ENCODE data around the gene MCM3AP. TPM values are rescaled to one million over a fixed set of nuclear protein-coding genes. Genes with fewer than 3 reads are reported as not detected.

MCM3AP gene
- total RNA-seq, 1 donor from 2014 or later: 92.2 TPM

DNA sequence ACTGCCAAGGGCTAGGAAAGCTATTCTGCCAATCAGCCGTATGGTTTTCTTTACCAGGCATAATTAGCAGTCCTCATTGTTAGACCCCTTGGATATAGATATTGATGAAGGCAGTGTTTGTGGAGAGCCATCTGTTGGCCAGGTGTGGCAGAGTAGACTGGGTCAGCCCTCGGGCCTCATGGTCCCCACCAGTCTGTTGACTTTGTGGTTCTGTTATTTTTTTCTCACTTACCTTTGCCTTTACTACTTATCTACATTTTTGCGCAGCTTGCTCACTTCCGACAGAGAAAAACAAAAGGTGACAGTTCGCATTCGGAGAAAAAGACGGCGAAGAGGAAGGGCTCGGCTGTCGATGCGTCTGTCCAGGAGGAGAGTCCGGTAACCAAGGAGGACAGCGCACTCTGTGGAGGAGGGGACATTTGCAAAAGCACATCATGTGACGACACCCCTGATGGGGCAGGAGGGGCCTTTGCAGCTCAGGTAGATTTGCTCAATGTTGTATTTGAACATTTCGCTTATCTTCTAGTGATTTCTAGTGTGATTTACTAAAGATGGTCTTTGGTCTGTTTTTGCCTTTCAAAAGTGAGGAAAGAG lies 40.8 kb upstream of the MCM3AP start:
- peaks cover 30% of the 10 kb centered on the region for H3K36me3 ChIP-seq
- intact Hi-C loops (cut with DNase I): no loop called here
- TF ChIP-seq, protein P1, sequence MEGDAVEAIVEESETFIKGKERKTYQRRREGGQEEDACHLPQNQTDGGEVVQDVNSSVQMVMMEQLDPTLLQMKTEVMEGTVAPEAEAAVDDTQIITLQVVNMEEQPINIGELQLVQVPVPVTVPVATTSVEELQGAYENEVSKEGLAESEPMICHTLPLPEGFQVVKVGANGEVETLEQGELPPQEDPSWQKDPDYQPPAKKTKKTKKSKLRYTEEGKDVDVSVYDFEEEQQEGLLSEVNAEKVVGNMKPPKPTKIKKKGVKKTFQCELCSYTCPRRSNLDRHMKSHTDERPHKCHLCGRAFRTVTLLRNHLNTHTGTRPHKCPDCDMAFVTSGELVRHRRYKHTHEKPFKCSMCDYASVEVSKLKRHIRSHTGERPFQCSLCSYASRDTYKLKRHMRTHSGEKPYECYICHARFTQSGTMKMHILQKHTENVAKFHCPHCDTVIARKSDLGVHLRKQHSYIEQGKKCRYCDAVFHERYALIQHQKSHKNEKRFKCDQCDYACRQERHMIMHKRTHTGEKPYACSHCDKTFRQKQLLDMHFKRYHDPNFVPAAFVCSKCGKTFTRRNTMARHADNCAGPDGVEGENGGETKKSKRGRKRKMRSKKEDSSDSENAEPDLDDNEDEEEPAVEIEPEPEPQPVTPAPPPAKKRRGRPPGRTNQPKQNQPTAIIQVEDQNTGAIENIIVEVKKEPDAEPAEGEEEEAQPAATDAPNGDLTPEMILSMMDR (IDR thresholded peaks at IDR 0.05): no peak

DNA sequence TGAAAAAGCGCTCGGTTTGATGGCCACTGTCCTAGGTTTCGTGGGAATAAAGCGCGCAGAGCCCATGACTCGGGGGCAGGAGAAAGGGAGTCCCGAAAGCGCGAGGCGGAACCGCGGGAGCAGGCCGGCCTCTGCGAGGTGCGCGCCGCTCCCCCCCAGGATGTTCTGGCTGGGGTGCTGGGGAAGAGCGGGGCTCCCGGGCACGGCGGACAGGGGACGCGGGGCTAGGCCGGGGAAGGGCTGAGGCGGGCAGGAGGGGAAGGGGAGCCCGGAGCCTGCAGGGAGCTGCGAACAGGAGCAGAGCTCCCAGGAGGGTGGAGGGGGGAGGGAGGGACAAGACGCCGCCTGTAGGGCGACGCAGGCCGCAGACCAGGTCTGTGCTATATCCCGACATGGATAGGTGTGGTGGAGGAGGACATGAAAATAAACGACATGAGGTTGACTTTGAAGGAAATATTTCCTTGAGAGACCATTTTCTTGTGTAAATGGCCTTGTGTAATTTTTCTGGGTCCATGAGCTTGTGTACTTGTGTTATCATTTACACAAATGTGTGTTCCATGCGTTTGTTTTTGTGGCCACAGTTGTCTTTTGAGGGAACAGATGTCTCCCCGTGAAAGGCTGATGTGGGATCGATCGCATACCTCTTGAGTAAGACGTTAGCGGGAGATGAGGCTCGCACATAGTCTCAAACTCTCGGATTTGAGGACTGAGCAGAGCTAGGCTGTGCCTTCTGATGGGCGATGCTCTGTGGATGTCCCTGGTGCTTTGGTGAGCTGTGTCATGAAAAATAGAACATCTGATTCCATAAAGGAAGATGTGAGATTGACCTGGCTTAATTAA lies 39.9 kb upstream of the MCM3AP start:
- intact Hi-C loops (cut with DNase I): no loop called here
- peaks cover 21% of the 10 kb centered on the region for H3K4me1 ChIP-seq
- H3K27me3 ChIP-seq: no peaks in the 10 kb centered on the region
- H3K36me3 ChIP-seq: peaks cover 25% of the 10 kb centered on the region
- ATAC-seq (peak; percentile 16), DNase-seq (peak; percentile 75)
- TF ChIP-seq, protein P1 (IDR thresholded peaks at IDR 0.05): no peak
- H3K27ac ChIP-seq: peak overlapping the region; percentile 72
- H3K9me3 ChIP-seq: no peaks in the 10 kb centered on the region
- peak overlapping the region; percentile 99 for H3K4me3 ChIP-seq

More for the DNA sequence above, 40.8 kb upstream of the MCM3AP start:
- H3K4me3 ChIP-seq: no peak overlapping the region
- ATAC-seq (no peak), DNase-seq (no peak)
- no peaks in the 10 kb centered on the region for H3K9me3 ChIP-seq
- H3K4me1 ChIP-seq: peaks cover 21% of the 10 kb centered on the region
- no peaks in the 10 kb centered on the region for H3K27me3 ChIP-seq
- H3K27ac ChIP-seq: no peak overlapping the region

DNA sequence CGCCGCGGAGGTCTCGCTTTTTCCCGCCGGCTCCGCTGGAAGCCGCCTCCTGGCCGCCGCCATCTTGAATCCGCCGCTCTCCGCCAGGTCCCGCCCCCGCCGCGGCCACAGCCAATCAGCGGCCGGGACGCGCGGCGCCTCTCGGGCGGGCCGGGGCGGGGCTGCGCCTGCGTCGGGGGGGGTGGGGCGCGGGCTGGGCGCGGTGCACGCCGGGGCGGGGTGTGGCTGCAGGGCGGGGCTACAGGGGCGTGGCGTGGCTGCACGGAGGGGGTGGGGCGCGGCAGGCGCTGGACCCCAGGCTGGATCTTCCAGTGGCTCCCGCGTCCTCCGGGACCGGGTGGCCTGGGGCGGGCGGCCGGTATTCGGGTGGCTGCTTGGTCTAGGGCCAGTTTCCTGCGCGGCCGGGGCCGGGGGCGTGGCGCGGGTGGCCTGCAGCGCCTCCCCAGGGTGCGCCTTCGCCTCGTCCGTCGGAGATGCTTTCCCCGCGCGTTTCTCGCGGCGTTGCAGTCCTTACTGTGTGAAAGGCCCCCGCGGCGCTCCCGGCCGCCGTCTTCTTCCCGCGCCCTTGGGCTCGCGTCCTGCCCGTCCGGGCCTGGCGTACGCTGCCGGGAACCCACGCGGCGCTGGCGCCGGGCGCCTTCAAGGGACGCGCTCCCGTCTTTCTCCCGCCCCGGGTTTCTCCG lies 39.1 kb upstream of the MCM3AP start:
- Histone ChIP-seq H3K4me1 (peaks cover 21% of the 10 kb centered on the region), H3K9me3 (no peaks in the 10 kb centered on the region), H3K27ac (peak overlapping the region; percentile 95), H3K36me3 (peaks cover 17% of the 10 kb centered on the region), H3K27me3 (no peaks in the 10 kb centered on the region), H3K4me3 (peak overlapping the region; percentile 99)
- DNase-seq (peak; percentile 93), ATAC-seq (peak; percentile 91)
- TF ChIP-seq, protein P1 (IDR thresholded peaks at IDR 0.05): no peak
- intact Hi-C loops (cut with DNase I): no loop called here

DNA sequence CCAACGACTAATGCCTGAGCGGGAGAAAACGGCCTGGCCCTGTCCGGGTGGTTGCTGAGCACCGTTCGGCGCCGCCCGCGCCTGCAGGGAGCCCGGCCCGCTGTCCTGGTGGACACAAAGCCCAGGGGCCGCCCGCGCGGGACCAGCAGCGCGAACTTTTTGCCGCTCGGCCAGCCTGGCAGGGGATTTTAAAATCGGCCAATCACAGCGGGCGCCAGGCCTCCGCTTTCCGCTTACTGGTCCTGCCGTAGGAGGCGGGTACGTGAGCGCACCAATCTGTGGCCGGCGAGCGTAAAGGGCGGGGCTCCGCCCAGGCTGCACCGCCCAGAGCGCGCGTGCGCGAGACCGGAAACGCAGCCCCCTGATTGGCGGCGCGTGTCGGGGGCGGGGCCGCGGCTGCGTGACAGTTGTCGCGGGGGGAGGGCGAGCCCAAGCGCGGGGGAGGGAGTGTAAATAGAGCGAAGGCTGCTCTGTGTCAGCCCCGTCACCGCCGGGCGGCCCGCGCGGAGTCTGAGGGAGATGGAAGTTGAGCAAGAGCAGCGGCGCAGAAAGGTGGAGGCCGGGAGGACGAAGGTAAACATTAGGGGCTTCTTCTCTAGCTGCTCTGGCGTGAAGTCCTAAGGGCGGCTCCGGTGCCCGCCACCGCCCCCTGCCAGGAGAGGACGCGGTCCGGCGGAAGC lies 38.4 kb upstream of the MCM3AP start, which contains the start of the genes C21orf58 and PCNT:
C21orf58 (minus strand) TSS at position 161 of the 680 bp plus-strand sequence. CDS start 1,132 bp downstream, outside the sequence.
PCNT (plus strand) TSS at position 447 of the 680 bp plus-strand sequence; CDS start at position 520, 73 bp downstream.
- H3K27me3 ChIP-seq: no peaks in the 10 kb centered on the region
- H3K36me3 ChIP-seq: peaks cover 10% of the 10 kb centered on the region
- TF ChIP-seq, protein P1 (IDR thresholded peaks at IDR 0.05): no peak
- DNase-seq: peak; percentile 99
- peak; percentile 95 for ATAC-seq
- H3K4me3 ChIP-seq: peak within 1 kb of the TSS; percentile 99
- H3K9me3 ChIP-seq: no peaks in the 10 kb centered on the region
- H3K27ac ChIP-seq: peak within 1 kb of the TSS; percentile 95
- intact Hi-C loops (cut with DNase I): no loop called here
- peaks cover 21% of the 10 kb centered on the region for H3K4me1 ChIP-seq

DNA sequence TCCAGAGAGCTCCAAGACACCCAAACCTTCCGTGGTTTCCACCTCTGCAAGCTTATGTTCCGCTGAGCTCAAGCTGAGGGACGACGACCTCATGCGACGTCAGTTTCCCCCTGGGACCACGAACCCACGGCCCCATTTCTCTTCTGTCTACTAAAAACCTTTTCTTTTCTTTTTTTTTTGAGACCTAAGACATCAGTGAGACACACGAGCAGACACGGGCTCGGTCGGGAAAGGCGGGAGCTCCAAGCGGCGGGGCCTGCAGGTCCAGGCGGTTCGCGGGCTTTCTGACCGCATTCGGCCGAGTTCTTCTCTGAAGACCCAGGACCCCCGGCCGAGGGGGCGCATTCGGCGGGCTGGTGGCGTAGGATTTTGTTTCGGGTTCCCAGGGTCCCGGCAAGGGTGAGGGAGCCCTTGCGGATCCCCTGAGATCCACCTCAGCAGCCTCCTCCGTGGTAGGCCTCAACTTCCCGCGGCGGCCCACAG lies 37.9 kb upstream of the MCM3AP start:
- Histone ChIP-seq H3K27me3 (no peaks in the 10 kb centered on the region), H3K4me3 (peak overlapping the region; percentile 99), H3K36me3 (peaks cover 6% of the 10 kb centered on the region), H3K4me1 (peaks cover 21% of the 10 kb centered on the region), H3K27ac (peak overlapping the region; percentile 37), H3K9me3 (no peaks in the 10 kb centered on the region)
- no peak for DNase-seq
- intact Hi-C loops (cut with DNase I): no loop called here
- TF ChIP-seq, protein P1 (IDR thresholded peaks at IDR 0.05): no peak
- no peak for ATAC-seq

Measured in upper lobe of right lung (tissue), 1 donor.